Neural cell (in vitro differentiated cells): ENCODE results near the gene DMRT1. TPM values are rescaled to one million over a fixed set of nuclear protein-coding genes. Genes with fewer than 3 reads are reported as not detected.

ENCODE experiments used
- H2AFZ ChIP-seq: fragments of 200-600, 300-800 bp; sonication (generic), shearing (Covaris generic); 2 replicates; pipeline ENCODE4 v1.6.0; 2014; ENCODE audit warnings: low read depth, mild to moderate bottlenecking, antibody characterized with exemption, low read length, moderate library complexity
- H3F3A ChIP-seq: fragments of 200-600 bp; shearing (Covaris generic); 2 replicates; pipeline ENCODE4 v1.6.1; 2016; ENCODE audit warnings: mild to moderate bottlenecking, moderate library complexity, mixed read lengths, antibody characterized with exemption, low read length; ENCODE audit not compliant: insufficient read depth, poor library complexity, severe bottlenecking
- H3K27ac ChIP-seq: fragments of 200-600, 300-800 bp; sonication (generic), shearing (Covaris generic); 2 replicates; pipeline ENCODE4 v1.5.1; 2014; ENCODE audit warnings: mild to moderate bottlenecking, low read length, moderate library complexity
- H3K27me3 ChIP-seq: fragments of 300-800, 200-600 bp; sonication (generic), shearing (Covaris generic); 2 replicates; pipeline ENCODE4 v1.6.0; 2014; ENCODE audit warnings: mild to moderate bottlenecking, low read depth, low read length, moderate library complexity; ENCODE audit not compliant: insufficient read depth
- H3K36me3 ChIP-seq: fragments of 300-800, 200-600 bp; sonication (generic), shearing (Covaris generic); 2 replicates; pipeline ENCODE4 v1.5.1; 2014; ENCODE audit warnings: mild to moderate bottlenecking, antibody characterized with exemption, low read length, moderate library complexity; ENCODE audit not compliant: insufficient read depth
- H3K4me2 ChIP-seq: fragments of 300-800, 200-600 bp; sonication (generic), shearing (Covaris generic); 2 replicates; pipeline ENCODE4 v1.6.0; 2014; ENCODE audit warnings: mild to moderate bottlenecking, low read length
- H3K4me3 ChIP-seq: fragments of 300-800, 200-600 bp; sonication (generic), shearing (Covaris generic); 2 replicates; pipeline ENCODE4 v1.5.1; 2014; ENCODE audit warnings: mild to moderate bottlenecking, low read length, moderate library complexity
- H3K79me2 ChIP-seq: fragments of 200-600 bp; shearing (Covaris generic); replicated peaks from 2 replicates; pipeline ENCODE4 v1.6.0; 2014; ENCODE audit warnings: mild to moderate bottlenecking, low read length, moderate library complexity; ENCODE audit not compliant: insufficient read depth
- H3K9ac ChIP-seq: fragments of 300-800, 200-600 bp; sonication (generic), shearing (Covaris generic); 2 replicates; pipeline ENCODE4 v1.6.1; 2016; ENCODE audit warnings: mild to moderate bottlenecking, low read length, mixed read lengths
- H3K9me2 ChIP-seq: fragments of 200-600 bp; shearing (Covaris generic); 2 replicates; pipeline ENCODE4 v1.6.1; 2016; ENCODE audit warnings: mild to moderate bottlenecking, low read length, mixed read lengths; ENCODE audit not compliant: insufficient read depth
- H3K9me3 ChIP-seq: fragments of 200-600, 300-800 bp; sonication (generic), shearing (Covaris generic); 2 replicates; pipeline ENCODE4 v1.6.1; 2016; ENCODE audit warnings: mild to moderate bottlenecking, mixed run types, low read length, moderate library complexity, mixed read lengths
- H4K20me1 ChIP-seq: fragments of 200-600 bp; shearing (Covaris generic); 2 replicates; pipeline ENCODE4 v1.6.1; 2016; ENCODE audit warnings: mild to moderate bottlenecking, mixed run types; ENCODE audit not compliant: insufficient read depth
- EP300 ChIP-seq: fragments of 450-650 bp; conservative IDR thresholded peaks from 2 replicates; pipeline ENCODE4 v1.6.1; 2014; ENCODE audit warnings: antibody characterized with exemption, mild to moderate bottlenecking, moderate library complexity; ENCODE audit not compliant: poor library complexity, severe bottlenecking
- EZH2 ChIP-seq: fragments of 200-600, 300-800 bp; shearing (Covaris generic), sonication (generic); IDR thresholded peaks from 2 replicates; pipeline ENCODE4 v1.6.1; 2014; ENCODE audit warnings: antibody characterized with exemption, low read length, borderline replicate concordance, mild to moderate bottlenecking; ENCODE audit not compliant: insufficient read depth, poor library complexity, severe bottlenecking
- MXI1 ChIP-seq: fragments of 450-650 bp; conservative IDR thresholded peaks from 2 replicates; pipeline ENCODE4 v1.6.1; 2014; ENCODE audit warnings: antibody characterized with exemption, mild to moderate bottlenecking; ENCODE audit not compliant: poor library complexity, severe bottlenecking
- POLR2AphosphoS5 ChIP-seq: IDR thresholded peaks from 2 replicates; pipeline ENCODE4 v1.6.1; 2012
- RAD21 ChIP-seq: fragments of 450-650 bp; conservative IDR thresholded peaks from 2 replicates; pipeline ENCODE4 v1.6.1; 2014; ENCODE audit warnings: antibody characterized with exemption, mild to moderate bottlenecking, moderate library complexity
- SMC3 ChIP-seq: fragments of 450-650 bp; conservative IDR thresholded peaks from 2 replicates; pipeline ENCODE4 v1.6.1; 2014; ENCODE audit warnings: antibody characterized with exemption, mild to moderate bottlenecking, moderate library complexity; ENCODE audit not compliant: poor library complexity
- TAF1 ChIP-seq: IDR thresholded peaks from 2 replicates; pipeline ENCODE4 v1.6.1; 2012; ENCODE audit warnings: low read depth
- polyA plus RNA-seq: library from polyadenylated mRNA; depleted of rRNA; stranded (reverse); fragments of >200 nt; gene quantifications from 2 replicates; pipeline ENCODE4 v1.2.3, GENCODE V29; 2014
- TF ChIP-seq, protein P1 (sequence below): fragments of 450-650 bp; IDR thresholded peaks from 2 replicates; pipeline ENCODE4 v1.5.1; 2014; ENCODE audit warnings: antibody characterized with exemption, mild to moderate bottlenecking, moderate library complexity; ENCODE audit not compliant: poor library complexity, severe bottlenecking
- TF ChIP-seq, protein P2 (sequence below): IDR thresholded peaks from 2 replicates; pipeline ENCODE4 v1.6.1; 2012; ENCODE audit warnings: borderline replicate concordance

Gene DMRT1
- polyA plus RNA-seq, 1 donor from 2014 or later: 0.26 TPM

DNA sequence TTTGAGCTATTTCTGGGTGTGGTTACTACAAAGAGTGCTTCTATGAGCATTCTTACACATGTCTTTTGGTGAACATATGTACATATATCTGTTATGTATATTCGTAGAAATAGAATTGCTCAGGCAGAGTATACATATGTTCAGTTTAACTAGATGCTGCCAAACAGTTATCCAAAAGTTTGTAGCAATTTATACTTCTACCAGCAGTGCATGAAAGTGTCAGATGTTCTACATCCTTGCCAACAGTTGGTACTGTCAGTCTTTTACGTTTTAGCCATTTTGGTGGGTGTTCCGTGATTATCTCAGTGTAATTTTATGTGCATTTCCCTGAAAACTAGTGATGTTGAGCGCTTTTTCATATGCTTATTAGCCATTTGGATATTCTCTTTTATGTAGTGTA lies 172.7 kb downstream of the DMRT1 start:
- Histone ChIP-seq H3K9me3 (no peaks in the 10 kb centered on the region), H3K9ac (no peak overlapping the region), H3F3A (no peaks in the 10 kb centered on the region), H3K4me2 (no peak overlapping the region), H4K20me1 (no peaks in the 10 kb centered on the region), H3K9me2 (no peaks in the 10 kb centered on the region), H3K4me3 (no peak overlapping the region), H3K27ac (no peak overlapping the region), H3K36me3 (no peaks in the 10 kb centered on the region), H3K27me3 (no peaks in the 10 kb centered on the region), H2AFZ (no peak overlapping the region), H3K79me2 (no peaks in the 10 kb centered on the region)
- TF ChIP-seq SMC3 (no peak), EP300 (no peak), POLR2AphosphoS5 (no peak), EZH2 (no peak), TAF1 (no peak), RAD21 (no peak), MXI1 (no peak)
- TF ChIP-seq, protein P1, sequence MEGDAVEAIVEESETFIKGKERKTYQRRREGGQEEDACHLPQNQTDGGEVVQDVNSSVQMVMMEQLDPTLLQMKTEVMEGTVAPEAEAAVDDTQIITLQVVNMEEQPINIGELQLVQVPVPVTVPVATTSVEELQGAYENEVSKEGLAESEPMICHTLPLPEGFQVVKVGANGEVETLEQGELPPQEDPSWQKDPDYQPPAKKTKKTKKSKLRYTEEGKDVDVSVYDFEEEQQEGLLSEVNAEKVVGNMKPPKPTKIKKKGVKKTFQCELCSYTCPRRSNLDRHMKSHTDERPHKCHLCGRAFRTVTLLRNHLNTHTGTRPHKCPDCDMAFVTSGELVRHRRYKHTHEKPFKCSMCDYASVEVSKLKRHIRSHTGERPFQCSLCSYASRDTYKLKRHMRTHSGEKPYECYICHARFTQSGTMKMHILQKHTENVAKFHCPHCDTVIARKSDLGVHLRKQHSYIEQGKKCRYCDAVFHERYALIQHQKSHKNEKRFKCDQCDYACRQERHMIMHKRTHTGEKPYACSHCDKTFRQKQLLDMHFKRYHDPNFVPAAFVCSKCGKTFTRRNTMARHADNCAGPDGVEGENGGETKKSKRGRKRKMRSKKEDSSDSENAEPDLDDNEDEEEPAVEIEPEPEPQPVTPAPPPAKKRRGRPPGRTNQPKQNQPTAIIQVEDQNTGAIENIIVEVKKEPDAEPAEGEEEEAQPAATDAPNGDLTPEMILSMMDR: no peak
- TF ChIP-seq, protein P2, sequence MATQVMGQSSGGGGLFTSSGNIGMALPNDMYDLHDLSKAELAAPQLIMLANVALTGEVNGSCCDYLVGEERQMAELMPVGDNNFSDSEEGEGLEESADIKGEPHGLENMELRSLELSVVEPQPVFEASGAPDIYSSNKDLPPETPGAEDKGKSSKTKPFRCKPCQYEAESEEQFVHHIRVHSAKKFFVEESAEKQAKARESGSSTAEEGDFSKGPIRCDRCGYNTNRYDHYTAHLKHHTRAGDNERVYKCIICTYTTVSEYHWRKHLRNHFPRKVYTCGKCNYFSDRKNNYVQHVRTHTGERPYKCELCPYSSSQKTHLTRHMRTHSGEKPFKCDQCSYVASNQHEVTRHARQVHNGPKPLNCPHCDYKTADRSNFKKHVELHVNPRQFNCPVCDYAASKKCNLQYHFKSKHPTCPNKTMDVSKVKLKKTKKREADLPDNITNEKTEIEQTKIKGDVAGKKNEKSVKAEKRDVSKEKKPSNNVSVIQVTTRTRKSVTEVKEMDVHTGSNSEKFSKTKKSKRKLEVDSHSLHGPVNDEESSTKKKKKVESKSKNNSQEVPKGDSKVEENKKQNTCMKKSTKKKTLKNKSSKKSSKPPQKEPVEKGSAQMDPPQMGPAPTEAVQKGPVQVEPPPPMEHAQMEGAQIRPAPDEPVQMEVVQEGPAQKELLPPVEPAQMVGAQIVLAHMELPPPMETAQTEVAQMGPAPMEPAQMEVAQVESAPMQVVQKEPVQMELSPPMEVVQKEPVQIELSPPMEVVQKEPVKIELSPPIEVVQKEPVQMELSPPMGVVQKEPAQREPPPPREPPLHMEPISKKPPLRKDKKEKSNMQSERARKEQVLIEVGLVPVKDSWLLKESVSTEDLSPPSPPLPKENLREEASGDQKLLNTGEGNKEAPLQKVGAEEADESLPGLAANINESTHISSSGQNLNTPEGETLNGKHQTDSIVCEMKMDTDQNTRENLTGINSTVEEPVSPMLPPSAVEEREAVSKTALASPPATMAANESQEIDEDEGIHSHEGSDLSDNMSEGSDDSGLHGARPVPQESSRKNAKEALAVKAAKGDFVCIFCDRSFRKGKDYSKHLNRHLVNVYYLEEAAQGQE: no peak

DNA sequence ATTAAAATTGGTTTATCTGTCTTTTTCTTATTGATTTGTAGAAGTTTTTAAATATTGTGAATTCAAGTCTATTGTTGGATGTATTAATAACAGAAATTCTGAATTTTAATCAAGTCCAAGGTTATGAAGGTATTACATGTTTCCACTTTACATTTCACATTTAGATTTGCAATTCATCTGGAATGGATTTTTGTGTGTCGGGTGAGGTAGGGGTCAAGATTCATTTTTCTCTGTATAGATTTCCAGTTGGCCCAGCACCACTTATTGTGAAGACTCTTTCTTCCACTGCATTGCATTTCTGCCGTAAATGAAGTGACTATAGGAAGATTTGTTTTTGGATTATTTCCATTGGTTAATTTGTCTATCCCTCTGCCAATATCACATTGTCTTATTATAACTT lies 173.1 kb downstream of the DMRT1 start:
- Histone ChIP-seq H2AFZ (no peak overlapping the region), H3K36me3 (no peaks in the 10 kb centered on the region), H3F3A (no peaks in the 10 kb centered on the region), H3K9me2 (no peaks in the 10 kb centered on the region), H3K79me2 (no peaks in the 10 kb centered on the region), H3K9ac (no peak overlapping the region), H3K27me3 (no peaks in the 10 kb centered on the region), H3K27ac (no peak overlapping the region), H3K4me2 (no peak overlapping the region), H3K4me3 (no peak overlapping the region), H4K20me1 (no peaks in the 10 kb centered on the region), H3K9me3 (no peaks in the 10 kb centered on the region)
- TF ChIP-seq MXI1: no peak
- TF ChIP-seq, protein P1: no peak
- TF ChIP-seq EZH2: no peak
- no peak for TF ChIP-seq SMC3
- TF ChIP-seq, protein P2: no peak
- no peak for TF ChIP-seq EP300
- no peak for TF ChIP-seq RAD21
- no peak for TF ChIP-seq POLR2AphosphoS5
